Measurements from ENCODE around the gene PPIH.

PPIH gene

DNA sequence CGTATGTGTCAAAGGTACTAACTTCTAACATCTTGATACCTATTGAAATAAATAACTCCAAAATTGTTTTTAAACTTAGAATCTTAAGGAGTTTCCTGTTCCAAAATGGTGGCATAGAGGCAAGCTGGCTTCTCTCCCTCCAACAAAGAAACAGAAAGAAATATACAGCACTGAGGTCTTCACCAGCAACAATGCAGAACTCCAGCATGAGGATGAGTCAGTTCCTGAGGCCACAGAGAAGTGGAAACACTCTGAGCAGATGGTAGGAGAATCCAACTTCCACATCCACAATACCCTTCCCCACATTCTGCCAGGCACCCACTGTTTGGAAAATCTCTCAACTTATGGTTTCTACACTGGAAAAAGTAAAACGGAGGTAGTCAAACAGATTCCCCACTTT lies 12.2 kb upstream of the PPIH start:
- H3K27ac ChIP-seq = no peak overlapping the region
- CTCF ChIA-PET = interaction anchor here (1.6 kb wide), 1 partner anchor 68 kb away, joined by 4 read pairs; no protein-coding TSS in a partner anchor
- POLR2A ChIA-PET (ENCODE audit: low non-redundant PET) = no interaction called here
- TF ChIP-seq, protein P1, sequence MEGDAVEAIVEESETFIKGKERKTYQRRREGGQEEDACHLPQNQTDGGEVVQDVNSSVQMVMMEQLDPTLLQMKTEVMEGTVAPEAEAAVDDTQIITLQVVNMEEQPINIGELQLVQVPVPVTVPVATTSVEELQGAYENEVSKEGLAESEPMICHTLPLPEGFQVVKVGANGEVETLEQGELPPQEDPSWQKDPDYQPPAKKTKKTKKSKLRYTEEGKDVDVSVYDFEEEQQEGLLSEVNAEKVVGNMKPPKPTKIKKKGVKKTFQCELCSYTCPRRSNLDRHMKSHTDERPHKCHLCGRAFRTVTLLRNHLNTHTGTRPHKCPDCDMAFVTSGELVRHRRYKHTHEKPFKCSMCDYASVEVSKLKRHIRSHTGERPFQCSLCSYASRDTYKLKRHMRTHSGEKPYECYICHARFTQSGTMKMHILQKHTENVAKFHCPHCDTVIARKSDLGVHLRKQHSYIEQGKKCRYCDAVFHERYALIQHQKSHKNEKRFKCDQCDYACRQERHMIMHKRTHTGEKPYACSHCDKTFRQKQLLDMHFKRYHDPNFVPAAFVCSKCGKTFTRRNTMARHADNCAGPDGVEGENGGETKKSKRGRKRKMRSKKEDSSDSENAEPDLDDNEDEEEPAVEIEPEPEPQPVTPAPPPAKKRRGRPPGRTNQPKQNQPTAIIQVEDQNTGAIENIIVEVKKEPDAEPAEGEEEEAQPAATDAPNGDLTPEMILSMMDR (conservative IDR thresholded peaks at IDR 0.05; ENCODE audit: low read depth) = no peak
- no peak for DNase-seq (ENCODE audit: low spot score)

- ChIA-PET POLR2A (ENCODE audit: low non-redundant PET) (no interaction called here), CTCF (interaction anchor here (0.5 to 0.7 kb wide), 5 partner anchors 31 to 1196 kb away, joined by 3 to 5 read pairs (median 4); no protein-coding TSS in a partner anchor)
- no peak overlapping the region for H3K27ac ChIP-seq
- TF ChIP-seq, protein P1 (conservative IDR thresholded peaks at IDR 0.05; ENCODE audit: low read depth) = no peak
- no peak for DNase-seq (ENCODE audit: low spot score)
These were observed 1.0 kb upstream of the PPIH start for GRCh38 chr1:42657201-42657600.

- TF ChIP-seq, protein P1 (conservative IDR thresholded peaks at IDR 0.05; ENCODE audit: low read depth) = no peak
- POLR2A ChIA-PET (ENCODE audit: low non-redundant PET) = no interaction called here
- no peak for DNase-seq (ENCODE audit: low spot score)
- CTCF ChIA-PET = no interaction called here
- H3K27ac ChIP-seq = peak overlapping the region; percentile 87
These were observed 684 bp downstream of the PPIH start for GRCh38 chr1:42658877-42659337.

DNA sequence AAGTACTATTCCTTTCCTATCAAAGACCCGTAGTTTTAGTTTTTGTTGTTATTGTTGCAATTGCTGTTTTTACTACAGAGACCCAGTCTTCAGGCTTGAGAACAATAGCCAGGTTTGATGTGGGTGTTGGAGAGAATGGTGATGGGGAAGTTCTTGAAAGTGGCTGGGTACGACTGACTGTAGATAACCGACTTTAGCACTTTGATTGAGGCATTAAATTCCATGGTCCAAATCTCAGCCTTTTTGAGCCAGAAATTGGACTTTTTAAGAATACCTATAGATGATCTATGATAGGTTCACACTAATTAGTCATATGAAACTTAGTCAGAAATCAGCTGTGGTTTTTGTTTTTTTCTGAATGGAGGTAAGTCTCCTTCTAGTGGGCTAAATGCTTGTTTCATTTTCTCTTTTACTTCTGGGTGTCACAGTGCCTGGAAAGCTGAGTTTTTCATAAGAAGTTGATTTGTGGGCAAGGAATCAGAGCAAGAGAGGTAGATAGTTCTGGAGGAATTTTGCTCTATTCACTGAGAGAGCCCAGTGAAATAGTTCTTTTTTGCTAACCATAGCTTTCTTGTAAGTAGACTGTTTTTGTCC lies 2.8 kb downstream of the PPIH start:
- no peak overlapping the region for H3K27ac ChIP-seq

GRCh38 chr1:42669936-42670335 lies 11.7 kb downstream of the PPIH start:
- POLR2A ChIA-PET (ENCODE audit: low non-redundant PET) = no interaction called here
- CTCF ChIA-PET = no interaction called here
- no peak overlapping the region for H3K27ac ChIP-seq

More for the DNA sequence above, 2.8 kb downstream of the PPIH start:
- POLR2A ChIA-PET (ENCODE audit: low non-redundant PET) = no interaction called here
- no peak for DNase-seq (ENCODE audit: low spot score)
- TF ChIP-seq, protein P1 (conservative IDR thresholded peaks at IDR 0.05; ENCODE audit: low read depth) = no peak
- CTCF ChIA-PET = no interaction called here

DNA sequence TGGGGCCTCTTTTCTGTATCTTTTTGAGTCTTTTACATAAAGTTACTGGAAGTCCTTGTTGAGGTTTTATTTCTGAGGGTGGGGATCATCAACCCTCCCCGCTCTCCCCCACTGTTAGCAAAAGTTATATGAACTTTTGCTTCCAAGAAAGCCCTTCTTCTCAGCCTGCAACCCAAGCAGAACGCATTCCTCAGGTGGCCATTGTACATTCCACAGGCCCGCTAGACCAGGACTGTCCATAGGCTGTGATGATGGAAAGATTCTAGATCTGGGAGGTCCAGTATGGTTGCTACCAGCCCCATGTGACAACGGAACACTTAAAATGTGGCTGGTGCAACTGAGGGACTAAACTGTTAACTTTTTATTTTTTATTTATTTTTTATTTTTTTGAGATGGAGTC lies 12.2 kb downstream of the PPIH start:
- POLR2A ChIA-PET (ENCODE audit: low non-redundant PET) = no interaction called here
- CTCF ChIA-PET = no interaction called here
- TF ChIP-seq, protein P1 (conservative IDR thresholded peaks at IDR 0.05; ENCODE audit: low read depth) = no peak
- DNase-seq (ENCODE audit: low spot score) = no peak
- no peak overlapping the region for H3K27ac ChIP-seq

More at GRCh38 chr1:42669936-42670335, 11.7 kb downstream of the PPIH start:
- TF ChIP-seq, protein P1 (conservative IDR thresholded peaks at IDR 0.05; ENCODE audit: low read depth) = no peak
- DNase-seq (ENCODE audit: low spot score) = no peak

Measured in RWPE1 (cell line).